ENCODE data around the gene DGKI. TPM values are rescaled to one million over a fixed set of nuclear protein-coding genes. Genes with fewer than 3 reads are reported as not detected.

The DGKI gene
- total RNA-seq, 1 experiment from 2014 or later: 0.41 TPM

GRCh38 chr7:137772748-137773147 is 74.0 kb downstream of the DGKI start:
- Histone ChIP-seq H3K27me3 (ENCODE audit: insufficient read depth, low read depth) (peaks cover 23% of the 10 kb centered on the region; the same call in 1 of the 2 replicates), H3K79me2 (ENCODE audit: low read depth) (no peaks in the 10 kb centered on the region), H3K4me1 (replicated peaks; ENCODE audit: insufficient read depth) (no peaks in the 10 kb centered on the region), H2AFZ (no peak overlapping the region), H3F3A (ENCODE audit: insufficient read depth, low read depth) (no peaks in the 10 kb centered on the region), H3K27ac (no peak overlapping the region), H3K4me3 (no peak overlapping the region), H3K9me2 (ENCODE audit: insufficient read depth) (0 out of 2 replicates have a peak, but pooled peaks cover 5% of the 10 kb centered on the region), H3K4me2 (no peak overlapping the region), H3K9me3 (ENCODE audit: insufficient read depth, low read depth) (no peaks in the 10 kb centered on the region), H3K36me3 (ENCODE audit: low read depth) (no peaks in the 10 kb centered on the region), H4K20me1 (ENCODE audit: insufficient read depth) (no peaks in the 10 kb centered on the region)
- no TSS peak for BruUV-seq (replicated peaks)
- ChIA-PET CTCF (no interaction called here), POLR2A (ENCODE audit: unreplicated experiment) (no interaction called here)
- DNase-seq: no peak
- TF ChIP-seq EZH2 (IDR thresholded peaks at IDR 0.05; ENCODE audit: low read depth) (no peak), CTCF (conservative IDR thresholded peaks at IDR 0.05) (no peak)
- intact Hi-C loops (cut with micrococcal nuclease; ENCODE audit: unreplicated experiment): no loop called here

DNA sequence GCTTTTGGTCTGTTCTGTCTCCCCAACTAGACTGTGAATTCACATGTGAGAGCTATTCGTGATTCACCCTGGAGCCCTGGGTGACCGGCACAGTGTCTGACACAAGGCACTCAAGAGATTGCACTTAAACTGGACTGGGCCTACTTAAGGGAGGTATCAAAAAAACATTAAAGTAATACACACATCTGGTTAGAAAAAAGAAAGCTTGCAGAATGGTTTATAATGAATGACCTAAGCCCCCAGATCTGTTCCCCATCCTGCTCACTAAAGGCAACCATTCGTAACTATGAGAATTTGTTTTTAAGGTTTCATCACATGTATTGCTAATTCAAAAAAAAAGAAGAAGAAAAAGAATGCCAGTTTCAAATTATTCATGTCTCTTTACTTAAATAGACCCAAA is 74.5 kb downstream of the DGKI start:
- intact Hi-C loops (cut with micrococcal nuclease; ENCODE audit: unreplicated experiment): no loop called here
- H3F3A ChIP-seq (ENCODE audit: insufficient read depth, low read depth): no peaks in the 10 kb centered on the region
- H3K9me3 ChIP-seq (ENCODE audit: insufficient read depth, low read depth): no peaks in the 10 kb centered on the region
- H3K4me2 ChIP-seq: no peak overlapping the region
- no peaks in the 10 kb centered on the region for H4K20me1 ChIP-seq (ENCODE audit: insufficient read depth)
- no TSS peak for BruUV-seq (replicated peaks)
- DNase-seq: no peak
- H3K27ac ChIP-seq: no peak overlapping the region
- H3K79me2 ChIP-seq (ENCODE audit: low read depth): no peaks in the 10 kb centered on the region
- no peak overlapping the region for H3K4me3 ChIP-seq
- ChIA-PET POLR2A (ENCODE audit: unreplicated experiment) (no interaction called here), CTCF (no interaction called here)
- TF ChIP-seq EZH2 (IDR thresholded peaks at IDR 0.05; ENCODE audit: low read depth): no peak
- TF ChIP-seq CTCF (conservative IDR thresholded peaks at IDR 0.05): no peak
- no peaks in the 10 kb centered on the region for H3K4me1 ChIP-seq (replicated peaks; ENCODE audit: insufficient read depth)
- H3K9me2 ChIP-seq (ENCODE audit: insufficient read depth): 0 out of 2 replicates have a peak, but pooled peaks cover 5% of the 10 kb centered on the region
- peaks cover 28% of the 10 kb centered on the region for H3K27me3 ChIP-seq (ENCODE audit: insufficient read depth, low read depth)
- H3K36me3 ChIP-seq (ENCODE audit: low read depth): no peaks in the 10 kb centered on the region
- no peak overlapping the region for H2AFZ ChIP-seq

DNA sequence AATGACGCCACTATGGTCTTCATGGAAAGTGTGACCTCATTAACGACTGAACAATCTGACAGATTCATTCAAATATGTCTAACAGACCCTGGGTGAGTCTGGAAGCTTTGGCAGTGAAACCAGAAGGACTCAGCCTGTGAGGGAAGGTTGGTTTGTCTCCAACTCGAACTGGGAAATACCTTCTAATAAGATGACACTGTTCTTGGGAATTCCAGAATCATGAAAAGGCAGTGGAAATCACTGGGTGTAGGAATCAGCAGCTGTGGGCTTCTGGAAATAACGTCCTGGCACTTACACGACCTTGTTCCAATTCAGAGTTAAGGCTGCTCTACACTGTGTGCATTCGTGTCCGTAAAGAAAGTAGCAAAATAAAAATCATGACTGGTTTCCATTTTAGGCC is 75.1 kb downstream of the DGKI start:
- no peaks in the 10 kb centered on the region for H3K4me1 ChIP-seq (replicated peaks; ENCODE audit: insufficient read depth)
- H3F3A ChIP-seq (ENCODE audit: insufficient read depth, low read depth): no peaks in the 10 kb centered on the region
- H3K4me3 ChIP-seq: no peak overlapping the region
- H3K27ac ChIP-seq: no peak overlapping the region
- TF ChIP-seq EZH2 (IDR thresholded peaks at IDR 0.05; ENCODE audit: low read depth) (no peak), CTCF (conservative IDR thresholded peaks at IDR 0.05) (no peak)
- BruUV-seq (replicated peaks): no TSS peak
- no peaks in the 10 kb centered on the region for H3K79me2 ChIP-seq (ENCODE audit: low read depth)
- intact Hi-C loops (cut with micrococcal nuclease; ENCODE audit: unreplicated experiment): no loop called here
- peaks cover 34% of the 10 kb centered on the region for H3K27me3 ChIP-seq (ENCODE audit: insufficient read depth, low read depth)
- no peak for DNase-seq
- ChIA-PET POLR2A (ENCODE audit: unreplicated experiment) (no interaction called here), CTCF (no interaction called here)
- no peak overlapping the region for H2AFZ ChIP-seq
- 0 out of 2 replicates have a peak, but pooled peaks cover 5% of the 10 kb centered on the region for H3K9me2 ChIP-seq (ENCODE audit: insufficient read depth)
- no peaks in the 10 kb centered on the region for H3K9me3 ChIP-seq (ENCODE audit: insufficient read depth, low read depth)
- no peak overlapping the region for H3K4me2 ChIP-seq
- no peaks in the 10 kb centered on the region for H4K20me1 ChIP-seq (ENCODE audit: insufficient read depth)
- no peaks in the 10 kb centered on the region for H3K36me3 ChIP-seq (ENCODE audit: low read depth)
